Measurements from ENCODE around the gene SSR1. TPM values are rescaled to one million over a fixed set of nuclear protein-coding genes. Genes with fewer than 3 reads are reported as not detected.
"Not testable (repeated sequence)": the region's sequence is repeated elsewhere in the genome, so short reads cannot be mapped to it uniquely, and the experiment has no call there.

SSR1 gene
- total RNA-seq, 1 experiment from 2014 or later = 238 TPM

- in situ Hi-C loops (cut with HindIII; ENCODE audit: low pct_unique_long_range_greater_than_20kb, low sequenced_read_pairs) = loop anchor here (25.0 kb wide), 1 partner anchor 316 kb away; no protein-coding TSS in a partner anchor
- no peak for DNase-seq (ENCODE audit: low read depth, low spot score)
Measured at GRCh38 chr6:7296602-7297001, 16.4 kb downstream of the SSR1 start.

- in situ Hi-C loops (cut with HindIII; ENCODE audit: low pct_unique_long_range_greater_than_20kb, low sequenced_read_pairs) = loop anchor here (25.0 kb wide), 1 partner anchor 316 kb away; no protein-coding TSS in a partner anchor
- no peak for DNase-seq (ENCODE audit: low read depth, low spot score)
Measured at GRCh38 chr6:7295916-7296315, 17.1 kb downstream of the SSR1 start.

DNA sequence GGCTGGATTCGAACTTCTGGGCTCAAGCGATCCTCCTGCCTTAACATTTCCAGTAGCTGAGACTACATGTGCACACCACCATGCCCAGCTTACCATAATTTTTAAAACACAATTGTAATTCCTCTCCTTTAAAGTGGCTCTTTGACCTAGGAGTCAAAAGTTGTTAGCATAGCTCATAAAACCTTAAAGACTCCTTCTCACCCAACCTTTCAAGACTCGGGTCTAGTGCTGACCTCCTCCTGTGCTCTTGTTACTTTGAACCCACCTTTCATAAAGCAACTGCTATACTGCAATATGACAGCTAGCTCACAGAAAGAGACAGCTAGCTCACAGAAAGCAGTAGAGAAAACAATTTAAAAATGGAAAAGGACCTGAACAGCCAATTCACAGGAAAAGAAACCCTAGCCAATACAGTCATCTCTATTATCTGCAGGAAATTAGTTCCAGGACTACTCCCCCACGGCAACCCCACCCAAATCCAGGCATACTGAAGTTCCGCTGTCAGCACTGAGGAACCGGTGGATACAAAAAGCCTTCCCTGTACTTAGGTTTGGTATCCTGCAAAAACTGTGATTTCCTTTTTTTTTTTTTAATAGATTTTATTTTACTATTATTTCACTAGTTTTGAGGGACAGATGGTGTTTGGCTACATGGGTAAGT lies 20.3 kb downstream of the SSR1 start:
- no peak for DNase-seq (ENCODE audit: low read depth, low spot score)
- in situ Hi-C loops (cut with HindIII; ENCODE audit: low pct_unique_long_range_greater_than_20kb, low sequenced_read_pairs) = loop anchor here (25.0 kb wide), 1 partner anchor 320 kb away; no protein-coding TSS in a partner anchor

GRCh38 chr6:7290079-7290478 lies 22.9 kb downstream of the SSR1 start:
- in situ Hi-C loops (cut with HindIII; ENCODE audit: low pct_unique_long_range_greater_than_20kb, low sequenced_read_pairs) = loop anchor here (25.0 kb wide), 1 partner anchor 322 kb away; no protein-coding TSS in a partner anchor
- DNase-seq (ENCODE audit: low read depth, low spot score) = no peak

GRCh38 chr6:7285416-7285815 lies 27.6 kb downstream of the SSR1 start:
- in situ Hi-C loops (cut with HindIII; ENCODE audit: low pct_unique_long_range_greater_than_20kb, low sequenced_read_pairs) = loop anchor here (25.0 kb wide), 1 partner anchor 327 kb away; no protein-coding TSS in a partner anchor
- DNase-seq (ENCODE audit: low read depth, low spot score) = no peak

GRCh38 chr6:7283676-7284075 lies 29.3 kb downstream of the SSR1 start:
- DNase-seq (ENCODE audit: low read depth, low spot score) = no peak
- in situ Hi-C loops (cut with HindIII; ENCODE audit: low pct_unique_long_range_greater_than_20kb, low sequenced_read_pairs) = loop anchor here (25.0 kb wide), 1 partner anchor 329 kb away; no protein-coding TSS in a partner anchor

- no peak for DNase-seq (ENCODE audit: low read depth, low spot score)
- in situ Hi-C loops (cut with HindIII; ENCODE audit: low pct_unique_long_range_greater_than_20kb, low sequenced_read_pairs) = loop anchor here (25.0 kb wide), 1 partner anchor 330 kb away; no protein-coding TSS in a partner anchor
Measured at GRCh38 chr6:7282097-7282906, 30.7 kb downstream of the SSR1 start.

DNA sequence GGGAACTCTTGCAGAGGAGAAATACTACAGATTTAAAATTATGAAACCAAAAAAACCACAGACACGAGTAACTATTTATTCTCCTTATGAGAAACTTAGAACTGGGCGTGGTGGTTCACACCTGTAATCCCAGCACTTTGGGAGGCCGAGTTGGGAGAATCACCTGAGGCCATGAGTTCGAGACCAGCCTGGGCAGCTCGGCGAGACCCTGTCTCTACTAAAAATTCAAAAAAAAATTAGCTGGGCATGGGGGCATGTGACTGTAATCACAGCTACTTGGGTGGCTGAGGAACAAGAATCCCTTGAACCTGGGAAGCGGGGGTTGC lies 36.8 kb downstream of the SSR1 start:
- in situ Hi-C loops (cut with HindIII; ENCODE audit: low pct_unique_long_range_greater_than_20kb, low sequenced_read_pairs) = loop anchor here (25.0 kb wide), 1 partner anchor 336 kb away; no protein-coding TSS in a partner anchor
- no peak for DNase-seq (ENCODE audit: low read depth, low spot score)

DNA sequence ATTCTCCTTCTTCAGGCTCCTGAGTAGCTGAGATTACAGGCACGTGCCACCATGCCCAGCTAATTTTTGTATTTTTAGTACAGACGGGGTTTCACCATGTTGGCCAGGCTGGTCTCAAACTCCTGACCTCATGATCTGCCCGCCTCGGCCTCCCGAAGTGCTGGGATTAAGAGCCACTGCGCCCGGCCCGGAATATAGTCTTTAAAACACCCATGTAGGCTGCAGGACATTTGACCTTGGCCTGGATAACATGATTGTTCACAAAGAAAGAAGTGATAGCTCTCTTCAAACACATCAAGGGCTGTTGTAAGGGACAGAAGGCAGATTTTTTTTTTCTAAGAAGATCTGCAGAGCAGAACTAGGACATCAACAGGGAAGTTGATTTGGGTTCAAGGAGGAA lies 38.5 kb downstream of the SSR1 start:
- in situ Hi-C loops (cut with HindIII; ENCODE audit: low pct_unique_long_range_greater_than_20kb, low sequenced_read_pairs); DNase-seq (ENCODE audit: low read depth, low spot score): not testable (repeated sequence)

GRCh38 chr6:7273709-7274108 lies 39.3 kb downstream of the SSR1 start:
- in situ Hi-C loops (cut with HindIII; ENCODE audit: low pct_unique_long_range_greater_than_20kb, low sequenced_read_pairs) = no loop called here
- no peak for DNase-seq (ENCODE audit: low read depth, low spot score)

GRCh38 chr6:7271205-7271534 lies 41.8 kb downstream of the SSR1 start:
- DNase-seq (ENCODE audit: low read depth, low spot score) = no peak
- in situ Hi-C loops (cut with HindIII; ENCODE audit: low pct_unique_long_range_greater_than_20kb, low sequenced_read_pairs) = no loop called here

- no peak for DNase-seq (ENCODE audit: low read depth, low spot score)
- in situ Hi-C loops (cut with HindIII; ENCODE audit: low pct_unique_long_range_greater_than_20kb, low sequenced_read_pairs) = no loop called here
Measured at GRCh38 chr6:7270320-7271204, 42.4 kb downstream of the SSR1 start.

- in situ Hi-C loops (cut with HindIII; ENCODE audit: low pct_unique_long_range_greater_than_20kb, low sequenced_read_pairs) = no loop called here
- DNase-seq (ENCODE audit: low read depth, low spot score) = no peak
Measured at GRCh38 chr6:7269816-7270215, 43.2 kb downstream of the SSR1 start.

DNA sequence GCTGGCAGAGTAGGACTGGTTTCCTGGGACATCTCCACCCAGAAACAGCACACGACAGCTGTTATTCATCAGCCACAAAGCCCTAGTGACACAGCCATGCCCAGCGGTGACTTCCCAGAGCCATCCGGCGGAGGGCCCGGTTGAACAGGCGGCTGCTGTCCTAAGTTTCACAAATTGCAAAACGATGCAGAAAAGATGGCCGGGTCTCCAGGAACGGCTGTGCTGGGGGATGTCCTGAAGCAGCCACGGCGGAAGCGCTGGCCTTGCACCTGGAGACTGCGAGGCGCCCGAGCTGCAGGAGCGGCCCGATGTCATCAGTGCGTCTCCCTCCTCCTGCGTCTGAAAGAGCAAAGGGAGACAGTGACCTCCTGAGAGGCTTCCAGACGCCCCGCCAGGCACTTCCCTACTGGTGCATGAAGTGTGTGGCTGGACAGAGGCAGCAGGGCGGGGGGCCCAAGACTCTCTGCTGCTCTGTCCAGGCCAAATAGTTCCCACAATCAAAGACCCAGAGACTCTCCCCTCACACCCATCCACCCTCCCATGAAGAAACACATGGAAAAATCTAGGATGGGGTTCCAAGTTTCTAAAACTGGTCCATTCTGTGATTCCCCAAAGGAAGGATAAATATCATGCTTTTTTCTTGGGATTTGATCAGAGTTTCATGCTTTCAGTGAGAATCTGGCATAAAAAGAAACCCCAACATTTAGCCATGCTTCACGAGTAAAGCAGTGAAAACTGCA lies 44.0 kb downstream of the SSR1 start:
- in situ Hi-C loops (cut with HindIII; ENCODE audit: low pct_unique_long_range_greater_than_20kb, low sequenced_read_pairs) = no loop called here

GRCh38 chr6:7268362-7268761 lies 44.6 kb downstream of the SSR1 start:
- no peak for DNase-seq (ENCODE audit: low read depth, low spot score)
- in situ Hi-C loops (cut with HindIII; ENCODE audit: low pct_unique_long_range_greater_than_20kb, low sequenced_read_pairs) = no loop called here

More for the DNA sequence above, 44.0 kb downstream of the SSR1 start:
- no peak for DNase-seq (ENCODE audit: low read depth, low spot score)

DNA sequence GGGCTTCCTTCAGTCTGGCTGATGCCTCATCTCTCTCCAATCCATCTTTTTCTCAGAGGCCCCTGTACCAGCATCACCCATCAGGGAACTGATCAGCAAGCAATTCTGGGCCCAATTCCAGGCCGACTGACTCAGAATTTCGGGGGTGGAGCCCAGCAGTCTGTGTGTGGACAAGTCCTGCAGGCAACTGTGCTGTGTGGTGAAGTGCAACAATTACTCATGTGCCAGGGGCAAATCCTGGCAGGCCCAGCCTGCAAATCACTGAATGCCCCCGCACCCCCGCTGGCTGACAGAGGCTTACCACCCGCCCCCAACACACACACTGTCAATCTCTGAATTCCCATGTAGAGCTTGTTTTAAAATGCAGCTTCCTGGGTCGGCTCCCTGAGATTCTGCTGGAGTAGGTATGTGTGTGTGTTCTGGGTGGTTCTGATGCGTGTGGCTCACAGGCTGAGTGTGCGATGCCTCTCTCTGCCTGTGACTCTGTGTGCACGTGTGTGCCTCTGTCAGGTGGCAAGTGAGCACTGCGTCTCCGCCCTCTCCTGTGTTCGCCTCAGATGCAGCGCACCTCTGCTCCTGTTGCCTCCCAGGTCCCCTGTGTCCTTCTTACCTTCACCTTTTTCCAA lies 45.4 kb downstream of the SSR1 start:
- DNase-seq (ENCODE audit: low read depth, low spot score) = peak; percentile 52

GRCh38 chr6:7267071-7267465 lies 45.9 kb downstream of the SSR1 start:
- in situ Hi-C loops (cut with HindIII; ENCODE audit: low pct_unique_long_range_greater_than_20kb, low sequenced_read_pairs) = no loop called here
- no peak for DNase-seq (ENCODE audit: low read depth, low spot score)

More for the DNA sequence above, 45.4 kb downstream of the SSR1 start:
- in situ Hi-C loops (cut with HindIII; ENCODE audit: low pct_unique_long_range_greater_than_20kb, low sequenced_read_pairs) = no loop called here
